Measurements from ENCODE around the gene OGFOD2.
A peak's percentile ranks its signal among the peaks of the same experiment; 100 is the strongest.

OGFOD2 gene

DNA sequence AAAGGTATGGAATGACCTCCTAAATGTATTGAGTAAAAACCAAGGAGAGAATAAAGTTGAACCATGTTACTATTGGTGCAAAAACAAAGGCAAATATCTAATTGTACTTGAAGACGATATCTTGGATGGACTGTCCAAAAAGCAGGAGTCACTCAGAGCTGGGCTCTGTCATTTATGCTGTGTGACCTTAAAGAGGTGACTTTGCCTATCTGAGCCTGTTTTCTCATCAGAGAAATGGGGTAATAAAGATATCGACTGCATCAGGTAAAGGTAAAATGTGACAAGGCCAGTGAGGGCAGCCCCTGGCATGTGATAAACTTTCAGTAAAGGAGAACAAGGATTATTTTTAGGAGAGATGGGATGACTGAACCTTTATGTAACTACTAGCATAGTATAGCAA is 6.9 kb upstream of the OGFOD2 start:
- TF ChIP-seq, protein P1, sequence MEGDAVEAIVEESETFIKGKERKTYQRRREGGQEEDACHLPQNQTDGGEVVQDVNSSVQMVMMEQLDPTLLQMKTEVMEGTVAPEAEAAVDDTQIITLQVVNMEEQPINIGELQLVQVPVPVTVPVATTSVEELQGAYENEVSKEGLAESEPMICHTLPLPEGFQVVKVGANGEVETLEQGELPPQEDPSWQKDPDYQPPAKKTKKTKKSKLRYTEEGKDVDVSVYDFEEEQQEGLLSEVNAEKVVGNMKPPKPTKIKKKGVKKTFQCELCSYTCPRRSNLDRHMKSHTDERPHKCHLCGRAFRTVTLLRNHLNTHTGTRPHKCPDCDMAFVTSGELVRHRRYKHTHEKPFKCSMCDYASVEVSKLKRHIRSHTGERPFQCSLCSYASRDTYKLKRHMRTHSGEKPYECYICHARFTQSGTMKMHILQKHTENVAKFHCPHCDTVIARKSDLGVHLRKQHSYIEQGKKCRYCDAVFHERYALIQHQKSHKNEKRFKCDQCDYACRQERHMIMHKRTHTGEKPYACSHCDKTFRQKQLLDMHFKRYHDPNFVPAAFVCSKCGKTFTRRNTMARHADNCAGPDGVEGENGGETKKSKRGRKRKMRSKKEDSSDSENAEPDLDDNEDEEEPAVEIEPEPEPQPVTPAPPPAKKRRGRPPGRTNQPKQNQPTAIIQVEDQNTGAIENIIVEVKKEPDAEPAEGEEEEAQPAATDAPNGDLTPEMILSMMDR (conservative IDR thresholded peaks at IDR 0.05) = no peak
- no peak overlapping the region for H3K27ac ChIP-seq

DNA sequence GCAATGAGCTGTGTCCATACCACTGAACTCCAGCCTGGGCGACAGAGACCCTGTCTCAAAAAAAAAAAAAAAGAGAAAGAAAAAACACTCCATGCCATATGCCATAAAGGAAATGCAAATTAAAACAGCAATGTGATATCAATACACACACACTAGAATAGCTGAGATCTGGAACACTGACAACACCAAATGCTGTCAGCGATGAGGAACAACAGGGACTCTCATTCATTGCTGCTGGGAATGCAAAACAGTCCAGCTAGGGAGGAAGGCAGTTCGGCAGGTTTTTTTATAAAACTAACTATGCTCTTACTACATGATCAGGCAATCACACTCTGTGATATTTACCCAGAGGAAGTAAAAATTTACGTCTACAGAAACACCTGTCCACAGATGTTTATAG is 5.4 kb upstream of the OGFOD2 start:
- TF ChIP-seq, protein P1 (conservative IDR thresholded peaks at IDR 0.05) = no peak
- peak overlapping the region; percentile 26 for H3K27ac ChIP-seq

GRCh38 chr12:122974274-122974891 is 661 bp upstream of the OGFOD2 start:
- TF ChIP-seq, protein P1 (conservative IDR thresholded peaks at IDR 0.05) = no peak
- H3K27ac ChIP-seq = peak overlapping the region; percentile 99

DNA sequence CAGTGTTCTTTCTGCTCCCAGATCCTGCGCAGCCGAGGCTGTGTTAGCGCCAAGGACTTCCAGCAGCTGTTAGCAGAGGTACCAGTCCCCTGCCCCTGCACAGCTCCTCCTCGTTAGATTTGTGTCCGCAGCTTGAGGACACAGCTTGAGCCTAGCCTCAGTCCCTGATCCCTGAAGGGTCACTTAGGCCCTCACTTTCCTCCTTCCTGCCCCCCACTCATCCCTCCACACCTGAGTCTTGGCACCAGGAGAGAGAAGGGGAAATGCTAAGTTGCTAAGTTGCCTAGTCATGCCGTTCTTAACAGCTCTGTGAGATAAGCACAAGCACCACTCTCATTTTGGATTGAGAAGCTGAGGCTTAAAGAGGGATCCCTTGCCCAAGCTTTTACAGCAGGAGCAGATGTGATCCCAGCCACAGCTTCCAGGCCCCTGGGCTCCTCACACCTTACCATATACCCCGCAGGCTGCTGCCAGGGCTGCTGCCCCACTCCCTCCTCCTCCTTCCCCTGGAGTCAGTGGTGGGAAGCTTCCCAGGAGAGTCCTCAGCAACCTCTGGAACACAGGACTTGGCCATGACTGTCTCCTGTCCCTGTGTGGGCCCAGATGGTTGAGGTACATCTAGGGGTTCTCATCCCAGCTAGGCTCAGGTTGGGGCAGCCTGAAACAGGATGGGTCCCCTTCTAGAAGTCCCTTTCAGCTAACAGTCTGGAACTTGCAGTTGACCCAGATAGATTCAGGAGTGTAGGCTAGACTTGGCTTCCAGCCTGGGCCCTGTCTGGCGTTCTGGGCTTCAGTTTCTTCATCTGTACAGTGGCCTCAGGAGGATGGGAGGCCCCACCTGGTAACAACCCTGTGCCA is 975 bp downstream of the OGFOD2 start:
- TF ChIP-seq, protein P1 (conservative IDR thresholded peaks at IDR 0.05) = no peak
- peak overlapping the region; percentile 99 for H3K27ac ChIP-seq

DNA sequence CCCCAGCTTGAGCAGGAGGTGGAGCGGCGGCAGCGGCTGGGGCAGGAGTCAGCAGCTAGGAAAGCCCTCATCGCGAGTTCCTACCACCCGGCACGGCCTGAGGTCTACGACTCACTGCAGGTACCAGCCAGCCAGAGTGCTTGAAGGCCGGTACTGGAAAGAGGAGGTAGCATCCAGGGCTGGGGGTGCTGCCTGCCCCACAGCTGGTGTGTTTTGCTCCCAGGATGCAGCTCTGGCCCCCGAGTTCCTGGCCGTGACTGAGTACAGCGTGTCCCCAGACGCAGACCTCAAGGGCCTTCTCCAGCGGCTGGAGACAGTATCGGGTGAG is 1.6 kb downstream of the OGFOD2 start:
- H3K27ac ChIP-seq = peak overlapping the region; percentile 99; the same call in 1 of the 2 replicates
- TF ChIP-seq, protein P1 (conservative IDR thresholded peaks at IDR 0.05) = no peak

DNA sequence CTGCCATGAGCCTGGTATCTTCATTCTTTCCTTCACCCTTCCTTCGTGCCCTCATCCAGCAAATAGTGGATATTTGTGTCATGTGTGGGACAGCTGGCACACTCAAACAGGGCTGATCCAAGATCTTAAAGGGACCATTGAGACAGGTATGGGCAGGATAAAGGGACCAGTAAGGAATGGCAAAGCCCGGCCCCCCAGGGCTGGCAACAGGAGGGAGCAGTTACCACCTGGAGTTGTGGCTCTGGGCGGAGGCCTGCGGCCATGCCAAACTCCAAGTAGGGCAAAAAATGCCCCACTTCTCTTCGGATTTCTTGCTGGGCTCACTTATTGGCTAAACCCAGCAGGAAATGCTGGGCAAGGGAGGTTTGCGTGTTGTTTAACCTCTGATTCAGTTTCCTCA is 2.1 kb downstream of the OGFOD2 start:
- TF ChIP-seq, protein P1 (conservative IDR thresholded peaks at IDR 0.05) = no peak
- H3K27ac ChIP-seq = no peak overlapping the region

DNA sequence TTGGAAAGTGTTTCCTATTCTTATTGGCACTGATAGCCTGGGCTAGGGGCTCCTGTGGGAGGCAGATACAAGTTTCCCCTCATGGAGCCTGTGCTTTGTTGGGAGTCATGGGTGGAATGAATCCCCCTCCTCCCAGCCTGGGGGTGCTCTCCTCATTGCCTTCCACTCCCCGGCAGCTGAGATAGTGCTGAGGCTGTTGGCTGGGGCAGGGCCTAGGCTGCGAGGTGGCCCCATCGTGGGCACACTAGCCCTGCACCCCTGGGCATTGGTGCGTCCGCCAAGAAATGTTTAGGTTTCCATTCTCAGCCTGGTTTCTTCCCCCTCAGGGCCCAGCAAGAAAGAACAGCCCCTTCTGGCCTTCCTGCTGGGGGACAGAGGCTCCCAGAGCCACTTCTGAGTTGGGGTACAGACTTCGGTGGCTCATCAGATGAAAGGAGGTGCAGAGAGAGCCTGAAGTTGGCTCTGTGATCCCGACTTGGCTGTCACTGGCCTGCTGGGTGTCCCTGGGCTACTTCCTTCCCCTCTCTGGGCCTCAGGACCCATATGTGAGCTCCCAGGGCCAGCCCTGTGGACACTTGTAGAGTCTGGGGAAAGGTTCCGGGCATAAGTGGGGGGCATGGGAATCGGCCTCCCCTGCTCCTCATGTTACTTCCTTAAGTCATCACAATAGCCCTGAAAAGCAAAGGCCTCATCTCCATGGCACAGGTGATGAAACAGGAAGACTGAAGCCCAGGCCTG is 2.8 kb downstream of the OGFOD2 start:
- TF ChIP-seq, protein P1 (conservative IDR thresholded peaks at IDR 0.05) = no peak
- H3K27ac ChIP-seq = no peak overlapping the region
